Cardiac muscle cell (in vitro differentiated cells and primary cell): ENCODE measurements around the gene ITGA2B. TPM values are rescaled to one million over a fixed set of nuclear protein-coding genes. Genes with fewer than 3 reads are reported as not detected.

Source experiments
- DNase-seq, 2 donors: peaks; one replicate each; pipeline versions ENCODE4 v3.0.0 to v3.0.0-alpha.2; 2010 to 2017; ENCODE audit warnings: low read depth in 1 of 2, low spot score in 1 of 2
- H3K27ac ChIP-seq: fragments of 200-600 bp; sonication (generic); 2 replicates; pipeline ENCODE4 v1.5.1; 2016
- H3K27me3 ChIP-seq: fragments of 200-600 bp; sonication (generic); 2 replicates; pipeline ENCODE4 v1.6.0; 2016; ENCODE audit warnings: control low read depth
- H3K36me3 ChIP-seq: fragments of 200-600 bp; sonication (generic); 2 replicates; pipeline ENCODE4 v1.5.1; 2016; ENCODE audit warnings: control low read depth
- H3K4me1 ChIP-seq: fragments of 200-600 bp; sonication (generic); 2 replicates; pipeline ENCODE4 v1.8.1; 2017; ENCODE audit warnings: low read depth, mild to moderate bottlenecking, mixed run types
- H3K4me3 ChIP-seq: fragments of 200-600 bp; sonication (generic); 2 replicates; pipeline ENCODE4 v1.5.1; 2016; ENCODE audit warnings: mild to moderate bottlenecking
- H3K9me3 ChIP-seq: fragments of 200-600 bp; sonication (generic); 2 replicates; pipeline ENCODE4 v1.5.1; 2017; ENCODE audit warnings: low read depth, mild to moderate bottlenecking, control low read depth
- polyA plus RNA-seq: library from polyadenylated mRNA; unstranded; fragments of >200 nt; fragmentation: Nextera tagmentation; extraction: Ambion mirVana; gene quantifications from 2 replicates; pipeline ENCODE4 v1.2.1, GENCODE V29; 2016
- total RNA-seq: library from RNA; depleted of rRNA; stranded (reverse); fragments of >200 nt; gene quantifications from 2 replicates; pipeline ENCODE4 v1.2.3, GENCODE V29; 2016
- TF ChIP-seq, protein P1 (sequence below): IDR thresholded peaks from 2 replicates; pipeline ENCODE4 v1.5.1; 2012; ENCODE audit warnings: low read depth, mild to moderate bottlenecking, low read length

ITGA2B gene
- total and polyA plus RNA-seq, 2 experiments from 2014 or later = 0.56 to 11.0 TPM

- H3K27ac ChIP-seq = no peak overlapping the region
- H3K9me3 ChIP-seq = no peaks in the 10 kb centered on the region
- H3K4me3 ChIP-seq = peak overlapping the region; percentile 53
- peak in 1 of 2 donors; percentile 44 for DNase-seq
- TF ChIP-seq, protein P1, sequence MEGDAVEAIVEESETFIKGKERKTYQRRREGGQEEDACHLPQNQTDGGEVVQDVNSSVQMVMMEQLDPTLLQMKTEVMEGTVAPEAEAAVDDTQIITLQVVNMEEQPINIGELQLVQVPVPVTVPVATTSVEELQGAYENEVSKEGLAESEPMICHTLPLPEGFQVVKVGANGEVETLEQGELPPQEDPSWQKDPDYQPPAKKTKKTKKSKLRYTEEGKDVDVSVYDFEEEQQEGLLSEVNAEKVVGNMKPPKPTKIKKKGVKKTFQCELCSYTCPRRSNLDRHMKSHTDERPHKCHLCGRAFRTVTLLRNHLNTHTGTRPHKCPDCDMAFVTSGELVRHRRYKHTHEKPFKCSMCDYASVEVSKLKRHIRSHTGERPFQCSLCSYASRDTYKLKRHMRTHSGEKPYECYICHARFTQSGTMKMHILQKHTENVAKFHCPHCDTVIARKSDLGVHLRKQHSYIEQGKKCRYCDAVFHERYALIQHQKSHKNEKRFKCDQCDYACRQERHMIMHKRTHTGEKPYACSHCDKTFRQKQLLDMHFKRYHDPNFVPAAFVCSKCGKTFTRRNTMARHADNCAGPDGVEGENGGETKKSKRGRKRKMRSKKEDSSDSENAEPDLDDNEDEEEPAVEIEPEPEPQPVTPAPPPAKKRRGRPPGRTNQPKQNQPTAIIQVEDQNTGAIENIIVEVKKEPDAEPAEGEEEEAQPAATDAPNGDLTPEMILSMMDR = no peak
- peaks cover 6% of the 10 kb centered on the region for H3K36me3 ChIP-seq
- no peaks in the 10 kb centered on the region for H3K4me1 ChIP-seq
- no peaks in the 10 kb centered on the region for H3K27me3 ChIP-seq
Measured at GRCh38 chr17:44324092-44324570, 65.3 kb downstream of the ITGA2B start.

- H3K36me3 ChIP-seq = peaks cover 6% of the 10 kb centered on the region
- H3K4me3 ChIP-seq = peak overlapping the region; percentile 53
- H3K27ac ChIP-seq = no peak overlapping the region
- TF ChIP-seq, protein P1 = no peak
- H3K27me3 ChIP-seq = no peaks in the 10 kb centered on the region
- H3K4me1 ChIP-seq = no peaks in the 10 kb centered on the region
- no peak for DNase-seq
- H3K9me3 ChIP-seq = no peaks in the 10 kb centered on the region
Measured at GRCh38 chr17:44323359-44324091, 65.9 kb downstream of the ITGA2B start.

GRCh38 chr17:44322236-44322895, 67.1 kb downstream of the ITGA2B start:
- no peaks in the 10 kb centered on the region for H3K4me1 ChIP-seq
- H3K36me3 ChIP-seq = peaks cover 6% of the 10 kb centered on the region
- TF ChIP-seq, protein P1 = no peak
- H3K27ac ChIP-seq = no peak overlapping the region
- no peaks in the 10 kb centered on the region for H3K27me3 ChIP-seq
- no peaks in the 10 kb centered on the region for H3K9me3 ChIP-seq
- DNase-seq = no peak
- no peak overlapping the region for H3K4me3 ChIP-seq

Other genes with a start within 250 kb of the ITGA2B start
- gene HROB, start 247.7 kb downstream of the ITGA2B start, total RNA-seq = 3.6 and 9.6 TPM in 2 replicates
- gene HROB, start 247.7 kb downstream of the ITGA2B start, polyA plus RNA-seq = 7.8 and 15.6 TPM in 2 replicates
- 3.1 and 6.4 TPM in 2 replicates for gene ASB16, start 218.9 kb downstream of the ITGA2B start, total RNA-seq
- gene ASB16, start 218.9 kb downstream of the ITGA2B start, polyA plus RNA-seq = 5.5 and 6.4 TPM in 2 replicates
- 31.3 and 43.9 TPM in 2 replicates for gene TMUB2, start 202.7 kb downstream of the ITGA2B start, total RNA-seq
- 40.5 and 50.7 TPM in 2 replicates for gene TMUB2, start 202.7 kb downstream of the ITGA2B start, polyA plus RNA-seq
- gene ATXN7L3, start 189.8 kb downstream of the ITGA2B start, total RNA-seq = 79.0 and 91.0 TPM in 2 replicates
- gene ATXN7L3, start 189.8 kb downstream of the ITGA2B start, polyA plus RNA-seq = 24.7 and 31.4 TPM in 2 replicates
- gene UBTF, start 170.0 kb downstream of the ITGA2B start, total RNA-seq = 70.6 and 75.0 TPM in 2 replicates
- 51.1 and 52.1 TPM in 2 replicates for gene UBTF, start 170.0 kb downstream of the ITGA2B start, polyA plus RNA-seq
- not detected in 2 replicates for gene SLC4A1, start 121.5 kb downstream of the ITGA2B start, total RNA-seq
- not detected in 2 replicates for gene SLC4A1, start 121.5 kb downstream of the ITGA2B start, polyA plus RNA-seq
- gene RUNDC3A, start 81.0 kb downstream of the ITGA2B start, total RNA-seq = 2.3 and 5.8 TPM in 2 replicates
- 0.99 and 1.9 TPM in 2 replicates for gene RUNDC3A, start 81.0 kb downstream of the ITGA2B start, polyA plus RNA-seq
- gene SLC25A39, start 64.8 kb downstream of the ITGA2B start, total RNA-seq = 228 and 243 TPM in 2 replicates
- gene SLC25A39, start 64.8 kb downstream of the ITGA2B start, polyA plus RNA-seq = 252 and 284 TPM in 2 replicates
- gene GRN, start 44.3 kb downstream of the ITGA2B start, total RNA-seq = 274 and 275 TPM in 2 replicates
- gene GRN, start 44.3 kb downstream of the ITGA2B start, polyA plus RNA-seq = 353 and 377 TPM in 2 replicates
- gene FAM171A2, start 25.8 kb downstream of the ITGA2B start, total RNA-seq = 45.1 and 49.5 TPM in 2 replicates
- 38.6 and 43.2 TPM in 2 replicates for gene FAM171A2, start 25.8 kb downstream of the ITGA2B start, polyA plus RNA-seq
- gene GPATCH8, start 113.8 kb upstream of the ITGA2B start, total RNA-seq = 22.7 and 34.7 TPM in 2 replicates
- gene GPATCH8, start 113.8 kb upstream of the ITGA2B start, polyA plus RNA-seq = 38.7 and 47.6 TPM in 2 replicates
- gene FZD2, start 167.8 kb upstream of the ITGA2B start, total RNA-seq = 47.1 and 47.4 TPM in 2 replicates
- 51.5 and 63.4 TPM in 2 replicates for gene FZD2, start 167.8 kb upstream of the ITGA2B start, polyA plus RNA-seq